ENCODE measurements around the gene MRPS15.

Gene MRPS15

GRCh38 chr1:36447450-36447849, 16.7 kb downstream of the MRPS15 start:
- H3K4me3 ChIP-seq = no peak overlapping the region
- no peak overlapping the region for H3K27ac ChIP-seq
- no peaks in the 10 kb centered on the region for H3K27me3 ChIP-seq
- H3K9me3 ChIP-seq = no peaks in the 10 kb centered on the region
- no peak for TF ChIP-seq CTCF (IDR thresholded peaks at IDR 0.05)
- no peaks in the 10 kb centered on the region for H3K36me3 ChIP-seq
- no peak for DNase-seq
- peaks cover 0 to 13% (median 4%) of the 10 kb centered on the region in 4 donors for H3K4me1 ChIP-seq
- intact Hi-C loops (cut with DNase I; ENCODE audit: low total_unique reads) = no loop called here

GRCh38 chr1:36446746-36447145, 17.4 kb downstream of the MRPS15 start:
- no peak overlapping the region for H3K4me3 ChIP-seq
- peaks cover 0 to 13% (median 4%) of the 10 kb centered on the region in 4 donors for H3K4me1 ChIP-seq
- no peak for DNase-seq
- H3K27me3 ChIP-seq = no peaks in the 10 kb centered on the region
- H3K27ac ChIP-seq = no peak overlapping the region
- H3K9me3 ChIP-seq = no peaks in the 10 kb centered on the region
- no peaks in the 10 kb centered on the region for H3K36me3 ChIP-seq
- TF ChIP-seq CTCF (IDR thresholded peaks at IDR 0.05) = no peak
- intact Hi-C loops (cut with DNase I; ENCODE audit: low total_unique reads) = no loop called here

GRCh38 chr1:36446271-36446670, 17.9 kb downstream of the MRPS15 start:
- H3K9me3 ChIP-seq = no peaks in the 10 kb centered on the region
- no peak overlapping the region for H3K4me3 ChIP-seq
- DNase-seq = no peak
- no peak for TF ChIP-seq CTCF (IDR thresholded peaks at IDR 0.05)
- no peak overlapping the region for H3K27ac ChIP-seq
- H3K4me1 ChIP-seq = peaks cover 0 to 13% (median 4%) of the 10 kb centered on the region in 4 donors
- intact Hi-C loops (cut with DNase I; ENCODE audit: low total_unique reads) = no loop called here
- no peaks in the 10 kb centered on the region for H3K36me3 ChIP-seq
- H3K27me3 ChIP-seq = no peaks in the 10 kb centered on the region

- Histone ChIP-seq H3K9me3 (no peaks in the 10 kb centered on the region), H3K27ac (no peak overlapping the region), H3K4me3 (no peak overlapping the region), H3K36me3 (peaks cover 0 to 9% (median 0%) of the 10 kb centered on the region in 3 donors), H3K27me3 (no peaks in the 10 kb centered on the region), H3K4me1 (no peaks in the 10 kb centered on the region)
- no peak for DNase-seq
- no peak for TF ChIP-seq CTCF (IDR thresholded peaks at IDR 0.05)
- intact Hi-C loops (cut with DNase I; ENCODE audit: low total_unique reads) = no loop called here
These were observed 20.9 kb downstream of the MRPS15 start for GRCh38 chr1:36443297-36443696.

GRCh38 chr1:36442337-36442736, 21.8 kb downstream of the MRPS15 start:
- Histone ChIP-seq H3K27me3 (no peaks in the 10 kb centered on the region), H3K4me3 (no peak overlapping the region), H3K4me1 (no peaks in the 10 kb centered on the region), H3K27ac (no peak overlapping the region), H3K9me3 (no peaks in the 10 kb centered on the region), H3K36me3 (peaks cover 0 to 17% (median 6%) of the 10 kb centered on the region in 3 donors)
- TF ChIP-seq CTCF (IDR thresholded peaks at IDR 0.05) = no peak
- DNase-seq = no peak
- intact Hi-C loops (cut with DNase I; ENCODE audit: low total_unique reads) = no loop called here

GRCh38 chr1:36440646-36441045, 23.5 kb downstream of the MRPS15 start:
- intact Hi-C loops (cut with DNase I; ENCODE audit: low total_unique reads) = no loop called here

More at GRCh38 chr1:36440646-36441045, 23.5 kb downstream of the MRPS15 start:
- Histone ChIP-seq H3K27ac (no peak overlapping the region), H3K36me3 (peaks cover 0 to 17% (median 11%) of the 10 kb centered on the region in 3 donors), H3K9me3 (no peaks in the 10 kb centered on the region), H3K27me3 (no peaks in the 10 kb centered on the region), H3K4me3 (no peak overlapping the region), H3K4me1 (no peaks in the 10 kb centered on the region)
- DNase-seq = no peak
- TF ChIP-seq CTCF (IDR thresholded peaks at IDR 0.05) = no peak
